ENCODE measurements around the gene HYAL1. TPM values are rescaled to one million over a fixed set of nuclear protein-coding genes. Genes with fewer than 3 reads are reported as not detected.
A peak's percentile ranks its signal among the peaks of the same experiment; 100 is the strongest.

Gene HYAL1, protein sequence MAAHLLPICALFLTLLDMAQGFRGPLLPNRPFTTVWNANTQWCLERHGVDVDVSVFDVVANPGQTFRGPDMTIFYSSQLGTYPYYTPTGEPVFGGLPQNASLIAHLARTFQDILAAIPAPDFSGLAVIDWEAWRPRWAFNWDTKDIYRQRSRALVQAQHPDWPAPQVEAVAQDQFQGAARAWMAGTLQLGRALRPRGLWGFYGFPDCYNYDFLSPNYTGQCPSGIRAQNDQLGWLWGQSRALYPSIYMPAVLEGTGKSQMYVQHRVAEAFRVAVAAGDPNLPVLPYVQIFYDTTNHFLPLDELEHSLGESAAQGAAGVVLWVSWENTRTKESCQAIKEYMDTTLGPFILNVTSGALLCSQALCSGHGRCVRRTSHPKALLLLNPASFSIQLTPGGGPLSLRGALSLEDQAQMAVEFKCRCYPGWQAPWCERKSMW
- 10 to 100 TPM; 38.1 to 40.8 TPM for total RNA-seq

DNA sequence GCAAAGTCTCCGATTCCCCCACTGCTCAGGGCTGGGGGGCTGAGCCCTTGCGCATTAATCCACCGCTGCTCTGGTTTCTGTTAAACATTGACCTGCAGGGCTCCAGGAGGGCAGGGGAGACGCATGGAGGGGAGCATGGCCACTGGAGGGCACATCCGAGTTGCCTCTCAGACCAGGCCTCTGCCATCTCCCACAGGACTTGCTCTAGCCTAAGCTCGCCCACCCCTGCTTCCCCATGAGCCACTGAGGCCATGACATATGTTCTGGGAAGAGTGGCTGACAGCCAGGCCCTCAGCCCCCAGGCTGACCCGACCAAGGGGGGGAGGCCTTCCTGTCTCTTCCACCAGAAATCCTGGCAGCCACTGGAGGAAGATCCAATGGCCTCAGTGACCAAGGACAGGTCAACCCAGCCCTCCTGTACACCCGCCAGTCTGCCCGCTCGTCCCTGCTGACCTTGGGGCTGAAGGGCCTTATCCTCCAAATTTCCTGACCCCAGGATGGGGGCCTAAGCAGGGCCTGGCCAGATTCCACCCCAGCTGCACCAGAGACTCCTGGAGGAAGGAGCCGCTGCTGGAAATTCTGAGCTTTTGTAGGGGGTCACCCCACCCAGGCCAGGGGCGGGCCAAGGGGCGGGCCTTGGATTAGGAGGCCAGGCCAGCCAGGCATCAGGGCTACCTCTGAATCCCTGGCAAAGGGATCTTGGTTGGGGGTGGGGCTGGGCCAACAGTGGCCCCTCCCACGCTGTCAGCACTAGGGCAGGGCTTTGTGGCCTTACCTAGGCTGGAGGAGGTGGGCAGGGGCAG is at the start of gene HYAL1:
HYAL1 (minus strand) TSS at position 562 of the 803 bp plus-strand sequence. CDS start 618 bp downstream, outside the sequence.
- H3K9me3 ChIP-seq = no peaks in the 10 kb centered on the region
- H3K4me3 ChIP-seq = peak within 1 kb of the TSS; percentile 42 to 43
- no peaks in the 10 kb centered on the region for H3K27me3 ChIP-seq
- peaks cover 0 to 45% of the 10 kb centered on the region in 2 donors for H3K4me1 ChIP-seq
- H3K36me3 ChIP-seq = no peaks in the 10 kb centered on the region
- H3K27ac ChIP-seq = peak within 1 kb of the TSS; percentile 89 to 90
- peak; percentile 90 for DNase-seq (ENCODE audit: low spot score)
- TF ChIP-seq, protein P1, sequence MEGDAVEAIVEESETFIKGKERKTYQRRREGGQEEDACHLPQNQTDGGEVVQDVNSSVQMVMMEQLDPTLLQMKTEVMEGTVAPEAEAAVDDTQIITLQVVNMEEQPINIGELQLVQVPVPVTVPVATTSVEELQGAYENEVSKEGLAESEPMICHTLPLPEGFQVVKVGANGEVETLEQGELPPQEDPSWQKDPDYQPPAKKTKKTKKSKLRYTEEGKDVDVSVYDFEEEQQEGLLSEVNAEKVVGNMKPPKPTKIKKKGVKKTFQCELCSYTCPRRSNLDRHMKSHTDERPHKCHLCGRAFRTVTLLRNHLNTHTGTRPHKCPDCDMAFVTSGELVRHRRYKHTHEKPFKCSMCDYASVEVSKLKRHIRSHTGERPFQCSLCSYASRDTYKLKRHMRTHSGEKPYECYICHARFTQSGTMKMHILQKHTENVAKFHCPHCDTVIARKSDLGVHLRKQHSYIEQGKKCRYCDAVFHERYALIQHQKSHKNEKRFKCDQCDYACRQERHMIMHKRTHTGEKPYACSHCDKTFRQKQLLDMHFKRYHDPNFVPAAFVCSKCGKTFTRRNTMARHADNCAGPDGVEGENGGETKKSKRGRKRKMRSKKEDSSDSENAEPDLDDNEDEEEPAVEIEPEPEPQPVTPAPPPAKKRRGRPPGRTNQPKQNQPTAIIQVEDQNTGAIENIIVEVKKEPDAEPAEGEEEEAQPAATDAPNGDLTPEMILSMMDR (IDR thresholded peaks at IDR 0.05) = peak in 1 of 2 donors; percentile 35

DNA sequence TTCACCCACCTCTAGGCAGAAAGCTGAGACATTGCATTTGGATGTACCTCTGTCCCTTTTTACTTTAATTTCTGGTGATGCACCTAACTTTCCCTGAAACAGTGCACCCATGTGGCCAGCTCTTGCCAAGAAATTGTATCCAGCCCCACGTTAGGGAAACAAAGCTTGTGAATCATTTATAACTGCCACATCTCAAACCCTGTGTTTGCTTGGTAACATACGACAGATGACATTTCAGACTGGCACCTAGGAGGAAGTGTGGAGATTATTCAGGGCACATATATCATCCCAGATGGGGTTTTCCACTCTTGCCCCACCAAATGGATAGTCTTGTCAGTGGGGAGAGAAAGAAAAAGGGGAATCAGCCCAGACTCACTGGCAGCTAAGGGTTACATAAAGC is 49.4 kb upstream of the HYAL1 start:
- Histone ChIP-seq H3K4me1 (peaks cover 0 to 73% of the 10 kb centered on the region in 2 donors), H3K36me3 (peaks cover 39% of the 10 kb centered on the region)

DNA sequence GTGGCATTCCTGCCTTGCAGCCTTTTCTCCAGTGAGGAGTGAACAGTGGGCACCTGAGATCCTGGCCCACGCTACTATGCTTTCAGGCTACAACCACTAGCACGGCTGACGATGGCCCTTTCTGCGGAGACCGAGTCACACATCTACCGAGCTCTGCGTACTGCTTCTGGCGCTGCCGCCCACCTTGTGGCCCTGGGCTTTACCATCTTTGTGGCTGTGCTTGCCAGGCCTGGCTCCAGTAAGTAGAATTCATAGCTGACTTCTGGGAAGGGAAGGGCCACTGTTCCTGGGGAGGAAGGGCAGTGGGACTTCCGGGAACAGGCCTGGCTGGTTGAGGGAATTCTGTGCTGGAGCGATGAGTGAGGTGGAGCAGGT is 47.9 kb upstream of the HYAL1 start:
- peak overlapping the region; percentile 71 to 72 for H3K4me3 ChIP-seq
- peaks cover 39% of the 10 kb centered on the region for H3K36me3 ChIP-seq
- TF ChIP-seq, protein P1 (IDR thresholded peaks at IDR 0.05) = no peak
- H3K4me1 ChIP-seq = peaks cover 0 to 58% of the 10 kb centered on the region in 2 donors
- no peak for DNase-seq (ENCODE audit: low spot score)
- H3K27me3 ChIP-seq = no peaks in the 10 kb centered on the region
- peak overlapping the region; percentile 86 to 88 for H3K27ac ChIP-seq
- H3K9me3 ChIP-seq = no peaks in the 10 kb centered on the region

More for the DNA sequence above, 49.4 kb upstream of the HYAL1 start:
- Histone ChIP-seq H3K4me3 (no peak overlapping the region), H3K27ac (no peak overlapping the region), H3K27me3 (no peaks in the 10 kb centered on the region), H3K9me3 (no peaks in the 10 kb centered on the region)
- TF ChIP-seq, protein P1 (IDR thresholded peaks at IDR 0.05) = no peak
- DNase-seq (ENCODE audit: low spot score) = no peak

DNA sequence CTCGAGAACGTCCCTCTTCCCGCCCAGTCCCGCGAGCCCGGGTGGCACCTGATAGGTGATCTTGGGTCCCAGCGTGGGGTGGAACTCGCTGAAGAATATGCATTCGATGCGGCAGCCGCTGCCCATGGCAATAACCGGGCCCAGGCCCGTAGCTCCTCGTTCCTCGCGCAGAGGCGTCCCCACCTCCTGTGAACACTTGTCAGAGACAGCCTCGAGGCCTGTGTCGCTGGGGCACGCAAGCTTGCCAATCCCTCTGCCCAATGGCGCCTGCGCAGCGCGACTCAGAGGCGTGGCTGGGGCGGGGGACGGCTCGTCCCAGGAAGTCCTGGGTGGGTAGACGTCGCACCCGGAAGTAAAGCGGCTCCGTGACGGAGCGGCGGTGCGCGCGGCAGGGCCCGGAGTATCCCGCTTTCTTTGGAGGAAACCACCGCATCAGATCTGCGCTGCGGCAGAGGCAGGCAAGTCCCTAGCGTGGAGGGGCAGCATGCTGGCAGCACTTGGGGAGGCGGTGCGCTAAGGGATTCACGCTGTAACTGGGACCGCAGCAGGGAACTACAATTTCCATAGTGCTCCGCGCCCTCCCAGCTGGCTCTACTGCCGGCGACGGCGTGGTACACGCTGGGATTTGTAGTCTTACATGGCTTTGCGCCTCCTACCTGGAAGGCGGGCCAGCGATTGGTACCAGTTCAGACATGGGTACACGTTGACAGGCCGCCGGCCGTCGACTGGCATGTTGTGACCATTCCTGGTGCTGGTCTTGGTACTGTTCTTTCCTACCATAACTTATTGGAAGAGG is 47.4 kb upstream of the HYAL1 start, which contains the start of the genes CYB561D2 and NPRL2:
CYB561D2 (plus strand) TSS at position 336 of the 796 bp plus-strand sequence. CDS start 572 bp downstream, outside the sequence.
NPRL2 (minus strand) TSS at position 249 of the 796 bp plus-strand sequence; CDS start at position 126, 123 bp downstream.
- TF ChIP-seq, protein P1 (IDR thresholded peaks at IDR 0.05) = peak in 1 of 2 donors; percentile 5
- peak; percentile 97 for DNase-seq (ENCODE audit: low spot score)
- Histone ChIP-seq H3K36me3 (peaks cover 39% of the 10 kb centered on the region), H3K27me3 (no peaks in the 10 kb centered on the region), H3K27ac (peak within 1 kb of the TSS; percentile 86 to 88), H3K4me3 (peak within 1 kb of the TSS; percentile 71 to 72), H3K9me3 (no peaks in the 10 kb centered on the region), H3K4me1 (peaks cover 0 to 56% of the 10 kb centered on the region in 2 donors)

DNA sequence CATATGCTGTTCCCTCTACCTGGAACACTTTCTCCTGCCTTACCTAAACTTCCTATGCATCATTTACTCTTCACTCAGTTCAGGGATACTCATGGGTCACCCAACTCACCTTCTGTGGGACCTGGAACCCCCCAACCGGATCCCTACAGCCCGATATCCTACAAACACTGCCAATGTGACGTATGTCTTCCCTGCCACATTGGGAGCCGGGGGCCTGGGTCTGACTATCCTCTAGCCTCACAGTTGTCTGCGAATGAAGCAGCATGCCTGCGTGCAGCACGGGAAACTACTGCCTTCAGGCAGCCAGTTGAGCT is 46.8 kb upstream of the HYAL1 start:
- Histone ChIP-seq H3K36me3 (peaks cover 35% of the 10 kb centered on the region), H3K27me3 (no peaks in the 10 kb centered on the region), H3K4me1 (peaks cover 0 to 55% of the 10 kb centered on the region in 2 donors), H3K4me3 (peak overlapping the region; percentile 71 to 72), H3K27ac (peak overlapping the region; percentile 86 to 88), H3K9me3 (no peaks in the 10 kb centered on the region)
- TF ChIP-seq, protein P1 (IDR thresholded peaks at IDR 0.05) = no peak
- DNase-seq (ENCODE audit: low spot score) = no peak
